Fibroblast of lung (primary cell): ENCODE measurements around the gene CPS1. TPM values are rescaled to one million over a fixed set of nuclear protein-coding genes. Genes with fewer than 3 reads are reported as not detected.

Experiments used
- DNase-seq, 2 donors: peaks; one replicate each; pipeline versions ENCODE4 v3.0.0 to v3.0.0-alpha.2; 2010; ENCODE audit warnings: low read depth in 2 of 2
- H2AFZ ChIP-seq: 2 replicates; pipeline ENCODE4 v1.5.1; 2012; ENCODE audit warnings: low read length, control low read depth, inconsistent platforms
- H3K27ac ChIP-seq: 2 replicates; pipeline ENCODE4 v1.5.1; 2011; ENCODE audit warnings: low read length, control low read depth; ENCODE audit not compliant: insufficient read depth
- H3K27me3 ChIP-seq: 2 replicates; pipeline ENCODE4 v1.5.1; 2011; ENCODE audit warnings: mild to moderate bottlenecking, low read length; ENCODE audit not compliant: control insufficient read depth, insufficient read depth
- H3K36me3 ChIP-seq: 2 replicates; pipeline ENCODE4 v1.5.1; 2011; ENCODE audit warnings: low read length; ENCODE audit not compliant: control insufficient read depth, insufficient read depth
- H3K4me1 ChIP-seq: 2 replicates; pipeline ENCODE4 v1.5.1; 2011; ENCODE audit warnings: low read length; ENCODE audit not compliant: control insufficient read depth, insufficient read depth; ENCODE audit errors: extremely low read depth
- H3K4me2 ChIP-seq: 2 replicates; pipeline ENCODE4 v1.5.1; 2011; ENCODE audit warnings: low read length, control low read depth; ENCODE audit not compliant: insufficient read depth; ENCODE audit errors: extremely low read depth
- H3K4me3 ChIP-seq, 4 experiments: fragments of 200-600 bp in 1 of 4; sonication (generic) in 1 of 4; replicated peaks in 1 of 4; 2 replicates each; pipeline ENCODE4 v1.5.1; 2011 to 2016; ENCODE audit warnings: low read length in 4 of 4, low read depth in 3 of 4, mild to moderate bottlenecking in 3 of 4, control low read depth in 2 of 4, inconsistent platforms in 1 of 4, mixed read lengths in 1 of 4; ENCODE audit not compliant: insufficient read depth in 1 of 4; ENCODE audit errors: control extremely low read depth in 1 of 4
- H3K79me2 ChIP-seq: 2 replicates; pipeline ENCODE4 v1.5.1; 2012; ENCODE audit warnings: mild to moderate bottlenecking, low read length, inconsistent platforms; ENCODE audit not compliant: control insufficient read depth, insufficient read depth
- H3K9ac ChIP-seq: 2 replicates; pipeline ENCODE4 v1.5.1; 2011; ENCODE audit warnings: mild to moderate bottlenecking, low read length, control low read depth; ENCODE audit not compliant: insufficient read depth
- H3K9me3 ChIP-seq: 2 replicates; pipeline ENCODE4 v1.5.1; 2012; ENCODE audit warnings: low read depth, low read length; ENCODE audit not compliant: control insufficient read depth, insufficient read depth
- H4K20me1 ChIP-seq: 2 replicates; pipeline ENCODE4 v1.5.1; 2011; ENCODE audit warnings: low read length; ENCODE audit not compliant: control insufficient read depth, insufficient read depth; ENCODE audit errors: extremely low read depth
- CTCF ChIP-seq, 2 donors: IDR thresholded peaks in 1 of 2; conservative IDR thresholded peaks in 1 of 2; 1 replicate in 1 of 2; 2 replicates in 1 of 2; pipeline ENCODE4 v1.5.1; 2011 to 2012; ENCODE audit warnings: low read length in 2 of 2, control low read depth in 1 of 2, inconsistent platforms in 1 of 2, low read depth in 1 of 2, mild to moderate bottlenecking in 1 of 2
- EZH2 ChIP-seq: IDR thresholded peaks from 2 replicates; pipeline ENCODE4 v1.5.1; 2012; ENCODE audit warnings: low read length, control low read depth, mild to moderate bottlenecking; ENCODE audit errors: missing control alignments
- polyA plus RNA-seq, 2 donors: library from polyadenylated mRNA; depleted of rRNA in 1 of 2; stranded (reverse) in 1 of 2; unstranded in 1 of 2; fragments of >200 nt; gene quantifications; 2 replicates each; pipeline ENCODE4 v1.2.1, GENCODE V29; 2011 to 2012; ENCODE audit warnings: missing spikeins in 1 of 2
- total RNA-seq: library from RNA; depleted of rRNA; stranded (reverse); fragments of >200 nt; gene quantifications from 2 replicates; pipeline ENCODE4 v1.2.1, GENCODE V29; 2014

The CPS1 gene
- total and polyA plus RNA-seq, 2 donors (not counting 1 experiment from before 2014, with no cell fraction given) = 25.7 to 27.4 TPM

DNA sequence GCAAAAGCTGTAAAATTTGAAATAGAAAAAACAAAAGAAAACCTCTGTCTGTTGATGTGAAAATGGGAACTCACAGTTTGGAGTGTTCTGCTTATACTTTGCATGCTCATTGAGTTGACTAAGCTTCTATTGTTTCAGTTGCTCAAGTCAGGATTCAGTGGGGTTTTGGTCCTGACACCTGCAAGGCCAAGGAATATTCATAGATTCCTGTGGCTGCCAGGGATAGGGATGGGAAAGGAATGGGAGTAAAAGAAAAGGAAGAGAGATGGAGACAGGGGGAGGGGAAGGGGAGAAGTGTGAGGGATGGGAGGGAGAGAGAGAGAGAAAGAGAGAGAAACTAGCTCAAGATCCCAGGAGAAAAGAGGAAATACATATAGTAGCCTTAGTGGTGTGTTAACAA is 1.3 kb downstream of the CPS1 start:
- no peak overlapping the region for H3K27ac ChIP-seq
- no peak for DNase-seq
- no peaks in the 10 kb centered on the region for H3K36me3 ChIP-seq
- H3K4me2 ChIP-seq = no peak overlapping the region
- TF ChIP-seq EZH2 = no peak
- TF ChIP-seq CTCF (conservative IDR thresholded peaks at IDR 0.05 in 1 of 2, IDR thresholded peaks at IDR 0.05 in 1 of 2; ENCODE audit: low read depth in 1 of 2, low read length in 2 of 2) = no peak
- H3K4me1 ChIP-seq = peaks cover 3% of the 10 kb centered on the region
- no peak overlapping the region for H3K9ac ChIP-seq
- H3K27me3 ChIP-seq = no peaks in the 10 kb centered on the region
- H3K9me3 ChIP-seq = no peaks in the 10 kb centered on the region
- H2AFZ ChIP-seq = no peak overlapping the region
- H3K79me2 ChIP-seq = no peaks in the 10 kb centered on the region
- H4K20me1 ChIP-seq = no peaks in the 10 kb centered on the region
- H3K4me3 ChIP-seq = no peak overlapping the region

- no peak for TF ChIP-seq EZH2
- TF ChIP-seq CTCF (conservative IDR thresholded peaks at IDR 0.05 in 1 of 2, IDR thresholded peaks at IDR 0.05 in 1 of 2; ENCODE audit: low read depth in 1 of 2, low read length in 2 of 2) = no peak
- Histone ChIP-seq H3K4me3 (no peak overlapping the region), H2AFZ (no peak overlapping the region), H3K36me3 (no peaks in the 10 kb centered on the region), H3K27me3 (no peaks in the 10 kb centered on the region), H3K4me1 (no peaks in the 10 kb centered on the region), H3K4me2 (no peak overlapping the region), H4K20me1 (no peaks in the 10 kb centered on the region), H3K9ac (no peak overlapping the region), H3K9me3 (no peaks in the 10 kb centered on the region), H3K27ac (no peak overlapping the region), H3K79me2 (no peaks in the 10 kb centered on the region)
- peak in 1 of 2 donors; percentile 6 for DNase-seq
Observed at GRCh38 chr2:210558708-210559107, 2.3 kb downstream of the CPS1 start.

DNA sequence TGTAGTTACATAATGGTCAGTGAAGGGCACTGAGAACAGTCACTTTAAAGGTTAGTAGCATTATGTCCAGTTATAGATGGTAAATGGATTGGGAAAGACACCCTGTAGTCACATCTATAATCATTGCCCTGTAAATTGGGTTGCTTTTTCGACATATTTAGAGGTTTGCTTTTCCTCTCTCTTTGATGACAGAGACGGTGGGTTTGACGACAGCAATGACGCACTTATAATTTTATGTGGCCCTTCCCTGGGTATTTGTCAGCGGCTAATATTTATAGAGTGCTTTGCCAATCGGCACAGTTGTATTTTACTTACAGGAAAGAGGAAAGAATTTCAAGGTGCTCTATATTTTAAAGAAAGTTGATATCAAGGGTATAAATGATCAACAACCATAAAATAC is 2.8 kb downstream of the CPS1 start:
- no peak overlapping the region for H3K9ac ChIP-seq
- no peak overlapping the region for H3K4me2 ChIP-seq
- no peaks in the 10 kb centered on the region for H3K27me3 ChIP-seq
- no peaks in the 10 kb centered on the region for H4K20me1 ChIP-seq
- no peak overlapping the region for H3K27ac ChIP-seq
- H3K36me3 ChIP-seq = no peaks in the 10 kb centered on the region
- no peaks in the 10 kb centered on the region for H3K9me3 ChIP-seq
- no peak overlapping the region for H2AFZ ChIP-seq
- no peaks in the 10 kb centered on the region for H3K79me2 ChIP-seq
- TF ChIP-seq CTCF (conservative IDR thresholded peaks at IDR 0.05 in 1 of 2, IDR thresholded peaks at IDR 0.05 in 1 of 2; ENCODE audit: low read depth in 1 of 2, low read length in 2 of 2) (no peak), EZH2 (no peak)
- DNase-seq = no peak
- no peaks in the 10 kb centered on the region for H3K4me1 ChIP-seq
- no peak overlapping the region for H3K4me3 ChIP-seq
